Duodenal mucosa (tissue), 2 donors: Measurements from ENCODE around the gene PRDM13.
"Not testable (repeated sequence)": the region's sequence is repeated elsewhere in the genome, so short reads cannot be mapped to it uniquely, and the experiment has no call there.

ENCODE experiments used
- H3K27ac ChIP-seq: one replicate; pipeline ENCODE4 v1.7.0; 2013; ENCODE audit warnings: low read depth, low read length
- H3K27me3 ChIP-seq, 2 donors: one replicate each; pipeline ENCODE4 v1.7.0; 2013; ENCODE audit warnings: low read length in 2 of 2, control low read depth in 1 of 2; ENCODE audit not compliant: insufficient read depth in 2 of 2, control insufficient read depth in 1 of 2
- H3K36me3 ChIP-seq, 2 donors: one replicate each; pipeline ENCODE4 v1.7.0; 2013; ENCODE audit warnings: low read length in 2 of 2, control low read depth in 1 of 2; ENCODE audit not compliant: insufficient read depth in 2 of 2, control insufficient read depth in 1 of 2
- H3K4me1 ChIP-seq, 2 donors: one replicate each; pipeline ENCODE4 v1.7.0; 2013; ENCODE audit warnings: low read length in 2 of 2, control low read depth in 1 of 2; ENCODE audit not compliant: insufficient read depth in 2 of 2, control insufficient read depth in 1 of 2
- H3K4me3 ChIP-seq, 2 donors: one replicate each; pipeline ENCODE4 v1.7.0; 2013; ENCODE audit warnings: low read length in 2 of 2, low read depth in 1 of 2
- H3K9ac ChIP-seq, 2 donors: one replicate each; pipeline ENCODE4 v1.7.0; 2013; ENCODE audit warnings: low read length in 2 of 2, low read depth in 1 of 2
- H3K9me3 ChIP-seq, 2 donors: one replicate each; pipeline ENCODE4 v1.7.0; 2013; ENCODE audit warnings: low read length in 2 of 2, control low read depth in 1 of 2; ENCODE audit not compliant: control insufficient read depth in 1 of 2

PRDM13 gene

GRCh38 chr6:99629293-99629692 lies 22.7 kb downstream of the PRDM13 start:
- H3K27me3 ChIP-seq = peaks cover 4 to 7% of the 10 kb centered on the region in 2 donors
- no peak overlapping the region for H3K27ac ChIP-seq

GRCh38 chr6:99637629-99638028 lies 31.0 kb downstream of the PRDM13 start:
- Histone ChIP-seq H3K4me3 (no peak overlapping the region), H3K9me3 (no peaks in the 10 kb centered on the region), H3K4me1 (no peaks in the 10 kb centered on the region), H3K9ac (no peak overlapping the region), H3K27ac (no peak overlapping the region), H3K27me3 (peaks cover 0 to 3% of the 10 kb centered on the region in 2 donors), H3K36me3 (no peaks in the 10 kb centered on the region)

More at GRCh38 chr6:99629293-99629692, 22.7 kb downstream of the PRDM13 start:
- Histone ChIP-seq H3K4me1 (no peaks in the 10 kb centered on the region), H3K4me3 (no peak overlapping the region), H3K9me3 (no peaks in the 10 kb centered on the region), H3K36me3 (no peaks in the 10 kb centered on the region), H3K9ac (no peak overlapping the region)

GRCh38 chr6:99638358-99638757 lies 31.7 kb downstream of the PRDM13 start:
- H3K4me1 ChIP-seq, H3K4me3 ChIP-seq, H3K36me3 ChIP-seq, H3K9ac ChIP-seq, H3K27me3 ChIP-seq, H3K27ac ChIP-seq, H3K9me3 ChIP-seq: not testable (repeated sequence)

- no peaks in the 10 kb centered on the region for H3K9me3 ChIP-seq
- H3K4me3 ChIP-seq = no peak overlapping the region
- no peak overlapping the region for H3K27ac ChIP-seq
- H3K4me1 ChIP-seq = no peaks in the 10 kb centered on the region
- no peaks in the 10 kb centered on the region for H3K27me3 ChIP-seq
- H3K9ac ChIP-seq = no peak overlapping the region
- no peaks in the 10 kb centered on the region for H3K36me3 ChIP-seq
These were observed 34.6 kb downstream of the PRDM13 start for GRCh38 chr6:99641270-99641669.

GRCh38 chr6:99645986-99646385 lies 39.4 kb downstream of the PRDM13 start:
- no peak overlapping the region for H3K27ac ChIP-seq
- H3K9ac ChIP-seq = no peak overlapping the region
- H3K4me1 ChIP-seq = no peaks in the 10 kb centered on the region
- no peaks in the 10 kb centered on the region for H3K9me3 ChIP-seq
- H3K4me3 ChIP-seq = no peak overlapping the region
- no peaks in the 10 kb centered on the region for H3K36me3 ChIP-seq
- no peaks in the 10 kb centered on the region for H3K27me3 ChIP-seq

GRCh38 chr6:99650091-99650571 lies 43.5 kb downstream of the PRDM13 start:
- not testable (repeated sequence) for H3K4me1 ChIP-seq, H3K4me3 ChIP-seq, H3K9me3 ChIP-seq, H3K9ac ChIP-seq, H3K27me3 ChIP-seq, H3K27ac ChIP-seq, H3K36me3 ChIP-seq

GRCh38 chr6:99660206-99660605 lies 53.6 kb downstream of the PRDM13 start:
- H3K27me3 ChIP-seq = no peaks in the 10 kb centered on the region
- no peak overlapping the region for H3K4me3 ChIP-seq
- H3K27ac ChIP-seq = no peak overlapping the region
- no peaks in the 10 kb centered on the region for H3K4me1 ChIP-seq
- H3K9ac ChIP-seq = no peak overlapping the region
- H3K9me3 ChIP-seq = no peaks in the 10 kb centered on the region
- H3K36me3 ChIP-seq = no peaks in the 10 kb centered on the region

- no peaks in the 10 kb centered on the region for H3K9me3 ChIP-seq
- no peaks in the 10 kb centered on the region for H3K36me3 ChIP-seq
- H3K27ac ChIP-seq = no peak overlapping the region
- H3K27me3 ChIP-seq = no peaks in the 10 kb centered on the region
- no peak overlapping the region for H3K9ac ChIP-seq
- no peaks in the 10 kb centered on the region for H3K4me1 ChIP-seq
- no peak overlapping the region for H3K4me3 ChIP-seq
These were observed 55.2 kb downstream of the PRDM13 start for GRCh38 chr6:99661870-99662269.

GRCh38 chr6:99662616-99663015 lies 56.0 kb downstream of the PRDM13 start:
- Histone ChIP-seq H3K27me3 (no peaks in the 10 kb centered on the region), H3K9me3 (no peaks in the 10 kb centered on the region), H3K9ac (no peak overlapping the region), H3K4me3 (no peak overlapping the region), H3K4me1 (no peaks in the 10 kb centered on the region), H3K27ac (no peak overlapping the region), H3K36me3 (no peaks in the 10 kb centered on the region)
